ENCODE measurements around the gene MFN2. TPM values are rescaled to one million over a fixed set of nuclear protein-coding genes. Genes with fewer than 3 reads are reported as not detected.

MFN2 gene
- total RNA-seq, 1 experiment from 2014 or later = 104 TPM

DNA sequence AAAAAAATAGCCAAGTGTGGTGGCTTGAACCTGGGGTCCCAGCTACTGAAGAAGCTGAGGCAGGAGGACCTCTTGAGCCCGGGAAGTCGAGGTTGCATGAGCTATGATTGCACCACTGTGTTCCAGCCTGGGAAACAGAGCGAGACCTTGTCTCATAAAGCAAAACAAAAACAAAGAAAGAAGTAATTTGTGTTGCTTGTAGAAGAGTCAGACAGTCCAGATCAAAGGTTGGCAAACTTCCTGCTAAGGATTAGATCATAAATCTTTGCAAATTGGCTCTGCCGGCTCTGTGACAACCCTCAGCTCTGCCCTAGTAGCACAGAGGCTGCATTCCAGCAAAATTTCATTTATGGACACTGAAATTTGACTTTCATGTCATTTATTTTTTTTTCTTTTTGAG lies 19.0 kb upstream of the MFN2 start:
- Histone ChIP-seq H3K27me3 (ENCODE audit: control insufficient read depth, insufficient read depth, low read length) (no peaks in the 10 kb centered on the region), H3K36me3 (ENCODE audit: control insufficient read depth, insufficient read depth, low read length) (peaks cover 8% of the 10 kb centered on the region), H3K9me3 (ENCODE audit: control insufficient read depth, insufficient read depth, low read depth, low read length) (no peaks in the 10 kb centered on the region), H3K4me3 (ENCODE audit: low read depth in 2 of 2, low read length in 2 of 2) (no peak overlapping the region), H3K27ac (ENCODE audit: low read length) (no peak overlapping the region), H3K4me1 (ENCODE audit: control insufficient read depth, insufficient read depth, low read length) (no peaks in the 10 kb centered on the region)
- no TSS peak for BruUV-seq (replicated peaks)
- TF ChIP-seq TCF7L2 (IDR thresholded peaks at IDR 0.05; ENCODE audit: low read depth, low read length) = no peak
- intact Hi-C loops (cut with micrococcal nuclease; ENCODE audit: unreplicated experiment) = no loop called here
- POLR2A ChIA-PET = no interaction called here
- CTCF ChIA-PET = no interaction called here
- in situ Hi-C loops (cut with HindIII; ENCODE audit: low pct_unique_long_range_greater_than_20kb, low sequenced_read_pairs) = no loop called here
- no peak for DNase-seq (ENCODE audit: low read depth, low spot score)
- no peak for ATAC-seq

DNA sequence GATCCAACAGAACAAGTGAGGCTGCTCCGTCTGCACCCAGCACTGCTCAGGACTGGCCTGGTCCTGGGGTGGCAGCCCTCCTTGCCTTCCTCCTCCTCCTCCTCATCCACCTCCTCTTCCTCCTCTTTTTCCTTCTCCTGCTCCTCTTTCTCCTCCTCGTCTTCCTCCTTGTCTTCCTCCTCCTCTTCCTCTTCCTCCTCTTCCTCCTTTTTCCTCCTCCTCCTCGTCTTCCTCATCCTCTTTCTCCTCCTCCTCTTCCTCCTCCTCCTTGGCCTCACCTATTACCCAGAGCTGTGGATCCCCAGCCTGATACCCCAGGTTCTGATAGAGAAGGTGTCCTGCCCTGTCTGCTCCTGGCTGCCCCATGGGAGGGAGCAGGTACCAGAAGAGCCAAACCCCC lies 16.6 kb upstream of the MFN2 start:
- no peaks in the 10 kb centered on the region for H3K4me1 ChIP-seq (ENCODE audit: control insufficient read depth, insufficient read depth, low read length)
- no peak overlapping the region for H3K4me3 ChIP-seq (ENCODE audit: low read depth in 2 of 2, low read length in 2 of 2)
- no TSS peak for BruUV-seq (replicated peaks)
- peaks cover 5% of the 10 kb centered on the region; the same call in 1 of the 2 replicates for H3K36me3 ChIP-seq (ENCODE audit: control insufficient read depth, insufficient read depth, low read length)
- no peak for DNase-seq (ENCODE audit: low read depth, low spot score)
- in situ Hi-C loops (cut with HindIII; ENCODE audit: low pct_unique_long_range_greater_than_20kb, low sequenced_read_pairs) (no loop called here), intact Hi-C loops (cut with micrococcal nuclease; ENCODE audit: unreplicated experiment) (no loop called here)
- no peaks in the 10 kb centered on the region for H3K9me3 ChIP-seq (ENCODE audit: control insufficient read depth, insufficient read depth, low read depth, low read length)
- ChIA-PET CTCF (no interaction called here), POLR2A (interaction anchor here (1.6 kb wide), 1 partner anchor 54 kb away, joined by 10 read pairs; no protein-coding TSS in a partner anchor)
- no peak overlapping the region for H3K27ac ChIP-seq (ENCODE audit: low read length)
- no peaks in the 10 kb centered on the region for H3K27me3 ChIP-seq (ENCODE audit: control insufficient read depth, insufficient read depth, low read length)
- TF ChIP-seq CTCF (IDR thresholded peaks at IDR 0.05) = no peak
- TF ChIP-seq, protein P1, sequence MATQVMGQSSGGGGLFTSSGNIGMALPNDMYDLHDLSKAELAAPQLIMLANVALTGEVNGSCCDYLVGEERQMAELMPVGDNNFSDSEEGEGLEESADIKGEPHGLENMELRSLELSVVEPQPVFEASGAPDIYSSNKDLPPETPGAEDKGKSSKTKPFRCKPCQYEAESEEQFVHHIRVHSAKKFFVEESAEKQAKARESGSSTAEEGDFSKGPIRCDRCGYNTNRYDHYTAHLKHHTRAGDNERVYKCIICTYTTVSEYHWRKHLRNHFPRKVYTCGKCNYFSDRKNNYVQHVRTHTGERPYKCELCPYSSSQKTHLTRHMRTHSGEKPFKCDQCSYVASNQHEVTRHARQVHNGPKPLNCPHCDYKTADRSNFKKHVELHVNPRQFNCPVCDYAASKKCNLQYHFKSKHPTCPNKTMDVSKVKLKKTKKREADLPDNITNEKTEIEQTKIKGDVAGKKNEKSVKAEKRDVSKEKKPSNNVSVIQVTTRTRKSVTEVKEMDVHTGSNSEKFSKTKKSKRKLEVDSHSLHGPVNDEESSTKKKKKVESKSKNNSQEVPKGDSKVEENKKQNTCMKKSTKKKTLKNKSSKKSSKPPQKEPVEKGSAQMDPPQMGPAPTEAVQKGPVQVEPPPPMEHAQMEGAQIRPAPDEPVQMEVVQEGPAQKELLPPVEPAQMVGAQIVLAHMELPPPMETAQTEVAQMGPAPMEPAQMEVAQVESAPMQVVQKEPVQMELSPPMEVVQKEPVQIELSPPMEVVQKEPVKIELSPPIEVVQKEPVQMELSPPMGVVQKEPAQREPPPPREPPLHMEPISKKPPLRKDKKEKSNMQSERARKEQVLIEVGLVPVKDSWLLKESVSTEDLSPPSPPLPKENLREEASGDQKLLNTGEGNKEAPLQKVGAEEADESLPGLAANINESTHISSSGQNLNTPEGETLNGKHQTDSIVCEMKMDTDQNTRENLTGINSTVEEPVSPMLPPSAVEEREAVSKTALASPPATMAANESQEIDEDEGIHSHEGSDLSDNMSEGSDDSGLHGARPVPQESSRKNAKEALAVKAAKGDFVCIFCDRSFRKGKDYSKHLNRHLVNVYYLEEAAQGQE (IDR thresholded peaks at IDR 0.05; ENCODE audit: insufficient read depth in 1 of 2, low read depth in 2 of 2, low read length in 1 of 2) = no peak
- TF ChIP-seq SIN3A (IDR thresholded peaks at IDR 0.05; ENCODE audit: borderline replicate concordance, insufficient read depth, low read depth, low read length) = no peak
- TF ChIP-seq POLR2AphosphoS5 (IDR thresholded peaks at IDR 0.05; ENCODE audit: low read depth, low read length) = no peak
- ATAC-seq = no peak

GRCh38 chr1:11964656-11965055 lies 15.6 kb upstream of the MFN2 start:
- ChIA-PET POLR2A (interaction anchor here (0.7 kb wide), 1 partner anchor 30 kb away, joined by 7 read pairs; the partner anchor contains the start of gene PLOD1), CTCF (no interaction called here)
- Histone ChIP-seq H3K9me3 (ENCODE audit: control insufficient read depth, insufficient read depth, low read depth, low read length) (no peaks in the 10 kb centered on the region), H3K27me3 (ENCODE audit: control insufficient read depth, insufficient read depth, low read length) (no peaks in the 10 kb centered on the region), H3K4me1 (ENCODE audit: control insufficient read depth, insufficient read depth, low read length) (no peaks in the 10 kb centered on the region), H3K4me3 (ENCODE audit: low read depth in 2 of 2, low read length in 2 of 2) (no peak overlapping the region), H3K27ac (ENCODE audit: low read length) (no peak overlapping the region), H3K36me3 (ENCODE audit: control insufficient read depth, insufficient read depth, low read length) (peaks cover 5% of the 10 kb centered on the region; the same call in 1 of the 2 replicates)
- DNase-seq (ENCODE audit: low read depth, low spot score) = no peak
- ATAC-seq = no peak
- in situ Hi-C loops (cut with HindIII; ENCODE audit: low pct_unique_long_range_greater_than_20kb, low sequenced_read_pairs) = no loop called here
- TF ChIP-seq CTCF (IDR thresholded peaks at IDR 0.05) = no peak
- TF ChIP-seq, protein P1 (IDR thresholded peaks at IDR 0.05; ENCODE audit: insufficient read depth in 1 of 2, low read depth in 2 of 2, low read length in 1 of 2) = no peak
- no peak for TF ChIP-seq TCF7L2 (IDR thresholded peaks at IDR 0.05; ENCODE audit: low read depth, low read length)
- no peak for TF ChIP-seq SIN3A (IDR thresholded peaks at IDR 0.05; ENCODE audit: borderline replicate concordance, insufficient read depth, low read depth, low read length)
- no peak for TF ChIP-seq POLR2AphosphoS5 (IDR thresholded peaks at IDR 0.05; ENCODE audit: low read depth, low read length)
- no TSS peak for BruUV-seq (replicated peaks)
- intact Hi-C loops (cut with micrococcal nuclease; ENCODE audit: unreplicated experiment) = no loop called here
